DOHH2 (cell line): ENCODE data around the gene STK32C.

Experiments used
- EZH2phosphoT487 ChIP-seq: fragments of 200-600 bp; sonication (generic); IDR thresholded peaks from 2 replicates; pipeline ENCODE4 v1.6.1; 2017; ENCODE audit warnings: borderline replicate concordance, mild to moderate bottlenecking, antibody characterized with exemption, low read length, moderate library complexity, mixed read lengths
- TF ChIP-seq, protein P1 (sequence below): fragments of 200-600 bp; sonication (generic); IDR thresholded peaks from one replicate; pipeline ENCODE4 v1.5.1; 2014; ENCODE audit warnings: antibody characterized with exemption, mild to moderate bottlenecking, low read depth, low read length; ENCODE audit not compliant: poor library complexity, severe bottlenecking

DNA sequence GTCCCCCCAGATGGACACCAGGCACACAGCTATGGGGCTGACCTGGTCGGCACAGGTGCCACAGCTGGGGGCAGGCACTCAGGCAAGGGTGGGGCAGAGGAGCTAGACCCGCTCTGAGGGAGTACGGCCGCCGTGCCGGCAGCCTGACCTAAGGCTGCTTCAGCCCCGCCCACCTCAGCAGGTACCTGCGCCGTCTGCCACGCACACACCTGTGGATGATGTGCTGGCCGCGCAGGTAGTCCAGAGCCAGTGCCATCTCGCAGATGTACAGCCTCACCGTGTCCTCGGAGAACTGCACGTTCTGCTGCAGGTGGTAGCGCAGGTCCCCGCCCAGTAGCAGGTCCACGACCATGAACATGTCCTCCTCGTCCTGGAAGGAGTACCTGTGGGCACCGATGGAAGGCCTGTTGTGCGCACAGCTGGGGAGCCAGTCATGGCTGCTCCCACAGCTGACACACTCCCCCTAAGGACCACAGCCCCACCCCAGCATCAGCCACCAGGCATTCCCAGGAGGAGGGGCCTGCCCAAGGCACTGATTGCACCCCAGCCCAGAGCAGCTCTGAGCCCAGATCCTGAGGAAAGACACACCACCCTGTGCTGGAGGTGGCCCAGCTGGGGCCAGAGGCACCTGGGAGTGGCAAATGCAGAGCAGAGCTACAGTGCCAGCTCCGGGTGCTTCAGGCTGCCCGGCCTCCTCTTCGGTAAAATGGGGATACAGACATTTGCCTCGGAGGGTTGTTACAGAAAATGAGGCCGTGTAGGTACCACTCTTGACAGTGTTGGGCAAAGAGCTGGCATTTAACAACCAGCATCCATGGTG lies 81.0 kb downstream of the STK32C start:
- TF ChIP-seq, protein P1, sequence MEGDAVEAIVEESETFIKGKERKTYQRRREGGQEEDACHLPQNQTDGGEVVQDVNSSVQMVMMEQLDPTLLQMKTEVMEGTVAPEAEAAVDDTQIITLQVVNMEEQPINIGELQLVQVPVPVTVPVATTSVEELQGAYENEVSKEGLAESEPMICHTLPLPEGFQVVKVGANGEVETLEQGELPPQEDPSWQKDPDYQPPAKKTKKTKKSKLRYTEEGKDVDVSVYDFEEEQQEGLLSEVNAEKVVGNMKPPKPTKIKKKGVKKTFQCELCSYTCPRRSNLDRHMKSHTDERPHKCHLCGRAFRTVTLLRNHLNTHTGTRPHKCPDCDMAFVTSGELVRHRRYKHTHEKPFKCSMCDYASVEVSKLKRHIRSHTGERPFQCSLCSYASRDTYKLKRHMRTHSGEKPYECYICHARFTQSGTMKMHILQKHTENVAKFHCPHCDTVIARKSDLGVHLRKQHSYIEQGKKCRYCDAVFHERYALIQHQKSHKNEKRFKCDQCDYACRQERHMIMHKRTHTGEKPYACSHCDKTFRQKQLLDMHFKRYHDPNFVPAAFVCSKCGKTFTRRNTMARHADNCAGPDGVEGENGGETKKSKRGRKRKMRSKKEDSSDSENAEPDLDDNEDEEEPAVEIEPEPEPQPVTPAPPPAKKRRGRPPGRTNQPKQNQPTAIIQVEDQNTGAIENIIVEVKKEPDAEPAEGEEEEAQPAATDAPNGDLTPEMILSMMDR, result no peak
- no peak for TF ChIP-seq EZH2phosphoT487
